NCI-H187 treated with DMSO at 0.1 percent for 48 hours (cell line): ENCODE measurements around the gene ACAD11.
"Not testable (repeated sequence)": the region's sequence is repeated elsewhere in the genome, so short reads cannot be mapped to it uniquely, and the experiment has no call there.

Source experiments
- DNase-seq: peaks from one replicate; lab custom pipeline; 2025; lab: John Stamatoyannopoulos, UW

ACAD11 gene

GRCh38 chr3:132597660-132598059 lies 61.9 kb downstream of the ACAD11 start:
- DNase-seq = no peak

- no peak for DNase-seq
These were observed 62.7 kb downstream of the ACAD11 start, which contains the start of gene ACKR4 for GRCh38 chr3:132596816-132597433. Gene ACKR4, plus strand, starts transcription at chr3:132597270. Its CDS starts 3,128 bp downstream, at chr3:132600398.

- no peak for DNase-seq
These were observed 63.3 kb downstream of the ACAD11 start for GRCh38 chr3:132596326-132596725.

- no peak for DNase-seq
These were observed 64.6 kb downstream of the ACAD11 start for GRCh38 chr3:132595014-132595413.

- no peak for DNase-seq
These were observed 65.1 kb downstream of the ACAD11 start for GRCh38 chr3:132594498-132594897.

- no peak for DNase-seq
These were observed 65.7 kb downstream of the ACAD11 start for GRCh38 chr3:132593947-132594323.

GRCh38 chr3:132593241-132593946 lies 66.2 kb downstream of the ACAD11 start:
- DNase-seq = no peak

GRCh38 chr3:132592216-132592615 lies 67.4 kb downstream of the ACAD11 start:
- DNase-seq = no peak

- DNase-seq = no peak
These were observed 72.2 kb downstream of the ACAD11 start for GRCh38 chr3:132587401-132587800.

GRCh38 chr3:132573797-132574211 lies 85.8 kb downstream of the ACAD11 start:
- DNase-seq = no peak

- no peak for DNase-seq
These were observed 89.6 kb downstream of the ACAD11 start for GRCh38 chr3:132570016-132570415.

GRCh38 chr3:132569580-132569979 lies 90.0 kb downstream of the ACAD11 start:
- DNase-seq = no peak

- DNase-seq = no peak
These were observed 90.5 kb downstream of the ACAD11 start for GRCh38 chr3:132569153-132569552.

- no peak for DNase-seq
These were observed 91.2 kb downstream of the ACAD11 start for GRCh38 chr3:132568422-132568821.

- no peak for DNase-seq
These were observed 95.5 kb downstream of the ACAD11 start for GRCh38 chr3:132564070-132564465.

- DNase-seq = no peak
These were observed 96.1 kb downstream of the ACAD11 start for GRCh38 chr3:132563420-132564069.

GRCh38 chr3:132561003-132561402 lies 98.6 kb downstream of the ACAD11 start:
- DNase-seq = peak; percentile 90

- DNase-seq = no peak
These were observed 103.0 kb downstream of the ACAD11 start for GRCh38 chr3:132556508-132557159.

- not testable (repeated sequence) for DNase-seq
These were observed 103.6 kb downstream of the ACAD11 start for GRCh38 chr3:132556036-132556386.

- DNase-seq = no peak
These were observed 104.1 kb downstream of the ACAD11 start for GRCh38 chr3:132555306-132556035.

GRCh38 chr3:132554437-132554836 lies 105.2 kb downstream of the ACAD11 start:
- DNase-seq = no peak

GRCh38 chr3:132553826-132554225 lies 105.8 kb downstream of the ACAD11 start:
- DNase-seq = no peak
